ENCODE measurements around the gene CYP2A7. TPM values are rescaled to one million over a fixed set of nuclear protein-coding genes. Genes with fewer than 3 reads are reported as not detected.

The CYP2A7 gene
- polyA plus RNA-seq, 2 of the 4 experiments (the other 2 are of a cell fraction): not detected

DNA sequence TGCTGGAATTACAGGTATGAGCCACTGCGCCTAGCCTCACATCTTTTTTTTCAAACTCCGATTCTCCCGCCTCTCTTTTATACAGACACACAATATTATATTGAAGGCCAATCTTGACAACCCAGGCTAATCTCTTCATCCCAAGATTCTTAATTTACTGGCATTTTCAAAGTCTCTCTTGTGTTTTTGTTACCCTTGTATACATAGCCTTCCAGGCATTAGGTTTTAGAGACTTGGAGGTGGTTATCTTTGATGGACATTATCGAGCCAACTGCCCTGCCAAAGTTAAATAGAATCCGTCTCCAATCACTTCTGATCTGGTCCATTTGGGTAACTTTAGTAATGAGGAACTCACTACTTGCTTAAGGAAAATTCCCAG is 14.4 kb upstream of the CYP2A7 start:
- no peak for DNase-seq (ENCODE audit: low read depth in 1 of 2, low spot score in 1 of 2)
- ATAC-seq: no peak
- Histone ChIP-seq H3K9me3 (no peaks in the 10 kb centered on the region), H3K27ac (peak overlapping the region; percentile 68 to 81), H3K4me3 (no peak overlapping the region), H3K4me1 (peaks cover 29% of the 10 kb centered on the region), H3K4me2 (peak overlapping the region; percentile 44)
- FAIRE-seq: peak; percentile 96
- CTCF ChIA-PET: interaction anchor here (2.1 kb wide), 1 partner anchor 8 kb away, joined by 8 read pairs; no protein-coding TSS in a partner anchor
- 94% methylated on average over 5 of the region's 5 CpGs for WGBS (ENCODE audit: missing lambda C conversion rate)
- TF ChIP-seq, protein P1, sequence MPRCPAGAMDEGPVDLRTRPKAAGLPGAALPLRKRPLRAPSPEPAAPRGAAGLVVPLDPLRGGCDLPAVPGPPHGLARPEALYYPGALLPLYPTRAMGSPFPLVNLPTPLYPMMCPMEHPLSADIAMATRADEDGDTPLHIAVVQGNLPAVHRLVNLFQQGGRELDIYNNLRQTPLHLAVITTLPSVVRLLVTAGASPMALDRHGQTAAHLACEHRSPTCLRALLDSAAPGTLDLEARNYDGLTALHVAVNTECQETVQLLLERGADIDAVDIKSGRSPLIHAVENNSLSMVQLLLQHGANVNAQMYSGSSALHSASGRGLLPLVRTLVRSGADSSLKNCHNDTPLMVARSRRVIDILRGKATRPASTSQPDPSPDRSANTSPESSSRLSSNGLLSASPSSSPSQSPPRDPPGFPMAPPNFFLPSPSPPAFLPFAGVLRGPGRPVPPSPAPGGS (IDR thresholded peaks at IDR 0.05): no peak
- POLR2A ChIA-PET: no interaction called here

DNA sequence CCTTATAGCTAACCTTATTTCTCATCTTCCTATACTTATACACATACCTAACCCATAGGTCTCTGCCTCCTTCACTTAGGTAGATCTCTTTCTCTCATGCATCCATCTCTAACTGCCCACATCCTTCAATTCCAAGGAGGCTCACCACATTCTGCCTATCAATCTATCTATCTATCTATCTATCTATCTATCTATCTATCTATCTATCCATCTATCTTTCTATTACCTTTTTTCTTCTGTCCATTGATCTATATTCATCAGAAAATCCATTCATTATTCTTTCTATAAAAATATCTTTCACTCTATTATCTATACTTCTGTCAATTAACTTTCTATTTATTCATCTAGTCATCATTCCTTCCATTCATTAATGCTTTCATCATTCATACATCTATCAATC is 11.1 kb upstream of the CYP2A7 start:
- FAIRE-seq (no peak), ATAC-seq (no peak), DNase-seq (ENCODE audit: low read depth in 1 of 2, low spot score in 1 of 2) (no peak)
- Histone ChIP-seq H3K4me3 (no peak overlapping the region), H3K4me1 (peaks cover 32% of the 10 kb centered on the region), H3K4me2 (no peak overlapping the region), H3K27ac (no peak overlapping the region; a peak in 1 of 6 replicates), H3K9me3 (no peaks in the 10 kb centered on the region)
- ChIA-PET CTCF (interaction anchor here (0.8 to 2.0 kb wide), 3 partner anchors 7 to 14 kb away, joined by 4 to 8 read pairs (median 5); no protein-coding TSS in a partner anchor), POLR2A (interaction anchor here (0.5 kb wide), 1 partner anchor 115 kb away, joined by 3 read pairs; no protein-coding TSS in a partner anchor)
- TF ChIP-seq, protein P2, sequence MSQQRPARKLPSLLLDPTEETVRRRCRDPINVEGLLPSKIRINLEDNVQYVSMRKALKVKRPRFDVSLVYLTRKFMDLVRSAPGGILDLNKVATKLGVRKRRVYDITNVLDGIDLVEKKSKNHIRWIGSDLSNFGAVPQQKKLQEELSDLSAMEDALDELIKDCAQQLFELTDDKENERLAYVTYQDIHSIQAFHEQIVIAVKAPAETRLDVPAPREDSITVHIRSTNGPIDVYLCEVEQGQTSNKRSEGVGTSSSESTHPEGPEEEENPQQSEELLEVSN (IDR thresholded peaks at IDR 0.05; ENCODE audit: borderline replicate concordance, low read depth): no peak
- TF ChIP-seq RAD21 (conservative IDR thresholded peaks at IDR 0.05 in 1 of 2, IDR thresholded peaks at IDR 0.05 in 1 of 2) (no peak), TFCP2L1 (CRISPR knock-in tag; IDR thresholded peaks at IDR 0.05) (no peak), CBX2 (IDR thresholded peaks at IDR 0.05; ENCODE audit: borderline replicate concordance, low read depth) (no peak), RCOR1 (IDR thresholded peaks at IDR 0.05; ENCODE audit: low read depth, low read length) (no peak), NR3C1 (IDR thresholded peaks at IDR 0.05) (no peak), CBX8 (IDR thresholded peaks at IDR 0.05) (no peak), JUN (IDR thresholded peaks at IDR 0.05) (no peak), GATA3 (IDR thresholded peaks at IDR 0.05; ENCODE audit: borderline replicate concordance) (no peak), HDAC2 (IDR thresholded peaks at IDR 0.05) (no peak), POLR2A (IDR thresholded peaks at IDR 0.05; ENCODE audit: low read length) (no peak), EHF (CRISPR knock-in tag; IDR thresholded peaks at IDR 0.05) (no peak)
- TF ChIP-seq, protein P3, sequence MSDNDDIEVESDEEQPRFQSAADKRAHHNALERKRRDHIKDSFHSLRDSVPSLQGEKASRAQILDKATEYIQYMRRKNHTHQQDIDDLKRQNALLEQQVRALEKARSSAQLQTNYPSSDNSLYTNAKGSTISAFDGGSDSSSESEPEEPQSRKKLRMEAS (IDR thresholded peaks at IDR 0.05): no peak
- TF ChIP-seq, protein P4, sequence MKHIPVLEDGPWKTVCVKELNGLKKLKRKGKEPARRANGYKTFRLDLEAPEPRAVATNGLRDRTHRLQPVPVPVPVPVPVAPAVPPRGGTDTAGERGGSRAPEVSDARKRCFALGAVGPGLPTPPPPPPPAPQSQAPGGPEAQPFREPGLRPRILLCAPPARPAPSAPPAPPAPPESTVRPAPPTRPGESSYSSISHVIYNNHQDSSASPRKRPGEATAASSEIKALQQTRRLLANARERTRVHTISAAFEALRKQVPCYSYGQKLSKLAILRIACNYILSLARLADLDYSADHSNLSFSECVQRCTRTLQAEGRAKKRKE (CRISPR knock-in tag; IDR thresholded peaks at IDR 0.05; ENCODE audit: low read depth): no peak
- TF ChIP-seq, protein P5, sequence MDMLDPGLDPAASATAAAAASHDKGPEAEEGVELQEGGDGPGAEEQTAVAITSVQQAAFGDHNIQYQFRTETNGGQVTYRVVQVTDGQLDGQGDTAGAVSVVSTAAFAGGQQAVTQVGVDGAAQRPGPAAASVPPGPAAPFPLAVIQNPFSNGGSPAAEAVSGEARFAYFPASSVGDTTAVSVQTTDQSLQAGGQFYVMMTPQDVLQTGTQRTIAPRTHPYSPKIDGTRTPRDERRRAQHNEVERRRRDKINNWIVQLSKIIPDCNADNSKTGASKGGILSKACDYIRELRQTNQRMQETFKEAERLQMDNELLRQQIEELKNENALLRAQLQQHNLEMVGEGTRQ (IDR thresholded peaks at IDR 0.05): no peak
- TF ChIP-seq, protein P6, sequence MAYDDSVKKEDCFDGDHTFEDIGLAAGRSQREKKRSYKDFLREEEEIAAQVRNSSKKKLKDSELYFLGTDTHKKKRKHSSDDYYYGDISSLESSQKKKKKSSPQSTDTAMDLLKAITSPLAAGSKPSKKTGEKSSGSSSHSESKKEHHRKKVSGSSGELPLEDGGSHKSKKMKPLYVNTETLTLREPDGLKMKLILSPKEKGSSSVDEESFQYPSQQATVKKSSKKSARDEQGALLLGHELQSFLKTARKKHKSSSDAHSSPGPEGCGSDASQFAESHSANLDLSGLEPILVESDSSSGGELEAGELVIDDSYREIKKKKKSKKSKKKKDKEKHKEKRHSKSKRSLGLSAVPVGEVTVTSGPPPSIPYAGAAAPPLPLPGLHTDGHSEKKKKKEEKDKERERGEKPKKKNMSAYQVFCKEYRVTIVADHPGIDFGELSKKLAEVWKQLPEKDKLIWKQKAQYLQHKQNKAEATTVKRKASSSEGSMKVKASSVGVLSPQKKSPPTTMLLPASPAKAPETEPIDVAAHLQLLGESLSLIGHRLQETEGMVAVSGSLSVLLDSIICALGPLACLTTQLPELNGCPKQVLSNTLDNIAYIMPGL (CRISPR knock-in tag; IDR thresholded peaks at IDR 0.05; ENCODE audit: borderline replicate concordance): no peak

DNA sequence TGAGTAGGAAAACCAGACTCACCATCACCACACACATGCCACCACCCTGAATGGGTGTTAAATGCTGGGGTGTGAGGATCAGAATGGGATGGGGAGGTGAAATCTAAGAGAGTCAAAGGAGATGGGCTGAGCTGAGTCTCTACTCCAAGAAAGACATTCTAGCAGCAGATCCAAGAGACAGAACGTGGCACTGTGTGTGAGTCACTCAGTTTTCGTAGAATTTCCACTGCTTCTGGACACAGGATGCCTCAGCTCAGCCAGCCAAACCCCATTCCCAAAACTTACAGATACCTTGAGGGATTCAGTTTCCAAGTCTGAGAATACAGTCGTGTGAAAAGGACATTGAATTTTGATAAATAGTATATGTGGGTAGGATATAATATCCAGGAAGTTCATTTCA is 7.3 kb upstream of the CYP2A7 start:
- Histone ChIP-seq H3K4me3 (no peak overlapping the region), H3K4me1 (0 out of 3 replicates have a peak, but pooled peaks cover 9% of the 10 kb centered on the region), H3K27ac (peak overlapping the region in 1 of 2 experiments; percentile 14; a peak in 1 of 6 replicates), H3K4me2 (no peak overlapping the region), H3K9me3 (no peaks in the 10 kb centered on the region)
- DNase-seq (ENCODE audit: low read depth in 1 of 2, low spot score in 1 of 2): no peak
- 28% methylated on average over 3 of the region's 3 CpGs for WGBS (ENCODE audit: missing lambda C conversion rate)
- POLR2A ChIA-PET: no interaction called here
- TF ChIP-seq BHLHE40 (IDR thresholded peaks at IDR 0.05; ENCODE audit: low read depth, low read length): no peak
- no peak for TF ChIP-seq HDAC2 (IDR thresholded peaks at IDR 0.05)
- TF ChIP-seq, protein P6 (CRISPR knock-in tag; IDR thresholded peaks at IDR 0.05; ENCODE audit: borderline replicate concordance): no peak
- TF ChIP-seq, protein P1 (IDR thresholded peaks at IDR 0.05): no peak
- TF ChIP-seq ZNF302 (CRISPR knock-in tag; IDR thresholded peaks at IDR 0.05): no peak
- no peak for TF ChIP-seq MAFK (IDR thresholded peaks at IDR 0.05; ENCODE audit: partially characterized antibody)
- peak in 1 of 2 experiments; percentile 53; a peak in 3 of 6 replicates for ATAC-seq
- CTCF ChIA-PET: interaction anchor here (1.3 kb wide), 1 partner anchor 41 kb away, joined by 3 read pairs; no protein-coding TSS in a partner anchor
- peak; percentile 82 for FAIRE-seq
